GM18507 (cell line): ENCODE data around the gene SRSF10.

ENCODE experiments used
- DNase-seq: peaks from one replicate; pipeline ENCODE4 v3.0.0; 2011; ENCODE audit warnings: low read depth; ENCODE audit not compliant: insufficient read length; ENCODE audit errors: extremely low spot score
- FAIRE-seq: peaks from 2 replicates; lab custom pipeline; 2011; peaks lifted over from hg19 to GRCh38; lab: Jason Lieb, UNC

SRSF10 gene

DNA sequence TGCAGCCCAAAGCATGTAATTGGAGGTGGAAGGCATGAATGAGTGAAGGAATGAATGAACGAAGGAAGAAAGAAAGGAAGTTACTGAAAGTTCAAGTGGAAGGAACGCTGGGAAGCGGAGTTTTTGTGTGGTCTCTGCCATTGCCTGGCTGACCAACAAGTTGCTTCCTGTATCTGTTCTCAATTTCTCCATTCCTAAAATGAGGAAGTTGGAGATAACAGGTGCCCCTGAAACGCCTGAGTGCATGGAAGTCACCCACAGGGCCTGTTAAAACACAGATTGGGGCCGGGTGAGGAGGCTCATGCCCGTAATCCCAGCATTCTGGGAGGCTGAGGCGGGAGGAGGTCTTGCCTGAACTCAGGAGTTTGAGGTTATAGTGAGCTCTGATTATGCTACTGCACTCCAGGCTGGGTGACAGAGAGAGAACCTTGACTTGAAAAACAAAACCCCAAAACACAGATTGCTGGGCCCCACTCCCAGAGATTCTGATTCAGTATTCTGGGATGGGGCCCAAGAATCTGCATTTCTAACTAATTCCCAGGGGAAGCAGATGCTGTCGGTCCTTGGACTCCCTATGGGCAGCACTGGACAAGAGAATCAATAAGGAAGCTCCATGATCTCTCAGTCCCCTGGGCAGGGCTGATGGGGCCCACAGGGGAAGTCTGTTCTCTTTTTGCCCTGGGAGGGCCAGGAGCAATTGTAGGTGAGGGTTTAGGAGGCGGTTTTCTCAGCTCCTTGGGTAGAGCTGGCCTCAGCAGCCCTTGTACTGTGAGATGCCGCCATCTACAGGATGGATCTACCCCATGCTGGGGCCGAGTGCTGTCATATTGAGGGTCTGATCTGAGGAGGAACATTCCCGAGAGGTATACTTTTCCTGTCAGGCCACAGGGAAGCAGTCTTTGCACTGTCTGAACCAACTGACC is 63.7 kb downstream of the SRSF10 start:
- peak; percentile 82 for FAIRE-seq

GRCh38 chr1:23915466-23915865 is 64.7 kb downstream of the SRSF10 start:
- FAIRE-seq (no peak), DNase-seq (no peak)

More for the DNA sequence above, 63.7 kb downstream of the SRSF10 start:
- DNase-seq = peak; percentile 68

- FAIRE-seq (no peak), DNase-seq (no peak)
Observed at GRCh38 chr1:23914921-23915320, 65.2 kb downstream of the SRSF10 start.
